Ishikawa (cell line): ENCODE data around the gene APOC1.

Experiments used
- CEBPB ChIP-seq: IDR thresholded peaks from 2 replicates; pipeline ENCODE4 v1.6.1; 2012
- CREB1 ChIP-seq: IDR thresholded peaks from 2 replicates; pipeline ENCODE4 v1.6.1; 2012; ENCODE audit warnings: low read depth
- EGR1 ChIP-seq: IDR thresholded peaks from 2 replicates; pipeline ENCODE4 v1.6.1; 2012
- EP300 ChIP-seq: IDR thresholded peaks from 2 replicates; pipeline ENCODE4 v1.6.1; 2012; ENCODE audit warnings: borderline replicate concordance
- FOXM1 ChIP-seq: IDR thresholded peaks from 2 replicates; pipeline ENCODE4 v1.6.1; 2012; ENCODE audit warnings: low read depth, borderline replicate concordance
- NFIC ChIP-seq: IDR thresholded peaks from 2 replicates; pipeline ENCODE4 v1.6.1; 2012
- RAD21 ChIP-seq: IDR thresholded peaks from 2 replicates; pipeline ENCODE4 v1.6.1; 2012; ENCODE audit warnings: low read depth
- REST ChIP-seq: IDR thresholded peaks from 2 replicates; pipeline ENCODE4 v1.6.1; 2012; ENCODE audit warnings: low read depth, mild to moderate bottlenecking
- TAF1 ChIP-seq: IDR thresholded peaks from 2 replicates; pipeline ENCODE4 v1.6.1; 2012; ENCODE audit warnings: low read depth, mild to moderate bottlenecking
- TEAD4 ChIP-seq: IDR thresholded peaks from 2 replicates; pipeline ENCODE4 v1.6.1; 2012
- YY1 ChIP-seq: IDR thresholded peaks from 2 replicates; pipeline ENCODE4 v1.6.1; 2012; ENCODE audit warnings: low read depth
- TF ChIP-seq, protein P1 (sequence below): IDR thresholded peaks from 2 replicates; pipeline ENCODE4 v1.6.1; 2012

GRCh38 chr19:44931541-44931940 lies 17.1 kb downstream of the APOC1 start:
- TF ChIP-seq YY1 (no peak), TAF1 (no peak), CEBPB (no peak), EGR1 (no peak), CREB1 (no peak), RAD21 (no peak), FOXM1 (no peak), EP300 (no peak), TEAD4 (no peak), NFIC (no peak), REST (no peak)
- TF ChIP-seq, protein P1, sequence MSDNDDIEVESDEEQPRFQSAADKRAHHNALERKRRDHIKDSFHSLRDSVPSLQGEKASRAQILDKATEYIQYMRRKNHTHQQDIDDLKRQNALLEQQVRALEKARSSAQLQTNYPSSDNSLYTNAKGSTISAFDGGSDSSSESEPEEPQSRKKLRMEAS = no peak
